Measurements from ENCODE around the gene TATDN2. TPM values are rescaled to one million over a fixed set of nuclear protein-coding genes. Genes with fewer than 3 reads are reported as not detected.

Gene TATDN2
- polyA plus RNA-seq, 1 of the 3 experiments (the other 2 are of a cell fraction): 14.7 TPM

- CTCF ChIA-PET: interaction anchor here (2.7 kb wide), 1 partner anchor 18 kb away, joined by 13 read pairs; no protein-coding TSS in a partner anchor
- Histone ChIP-seq H3F3A (replicated peaks; ENCODE audit: insufficient read depth) (no peaks in the 10 kb centered on the region), H3K27ac (ENCODE audit: low read depth in 2 of 2, low read length in 1 of 2) (no peak overlapping the region), H3K9me2 (no peaks in the 10 kb centered on the region), H3K9me3 (no peaks in the 10 kb centered on the region), H3K4me3 (ENCODE audit: low read depth in 2 of 2, low read length in 1 of 2) (no peak overlapping the region), H4K20me1 (ENCODE audit: insufficient read depth) (no peaks in the 10 kb centered on the region), H3K79me2 (ENCODE audit: insufficient read depth) (peaks cover 8% of the 10 kb centered on the region), H3K4me2 (no peak overlapping the region), H3K4me1 (ENCODE audit: control insufficient read depth in 1 of 2, insufficient read depth in 2 of 2, low read depth in 1 of 2, low read length in 1 of 2) (peaks cover 0 to 21% of the 10 kb centered on the region in 2 experiments; a peak in 1 of 4 replicates), H3K27me3 (ENCODE audit: insufficient read depth) (no peaks in the 10 kb centered on the region), H3K36me3 (replicated peaks in 1 of 2; ENCODE audit: control insufficient read depth in 1 of 2, insufficient read depth in 2 of 2, low read length in 1 of 2) (peaks cover 25 to 48% of the 10 kb centered on the region in 2 experiments), H3K9ac (no peak overlapping the region), H2AFZ (ENCODE audit: low read depth) (no peak overlapping the region)
- 84% methylated on average over 5 of the region's 5 CpGs for WGBS (ENCODE audit: low lambda C conversion rate)
- TF ChIP-seq CHD2 (IDR thresholded peaks at IDR 0.05; ENCODE audit: low read length, partially characterized antibody): no peak
- TF ChIP-seq GATA2 (CRISPR knock-in tag; IDR thresholded peaks at IDR 0.05): no peak
- no peak for TF ChIP-seq SMC3 (IDR thresholded peaks at IDR 0.05; ENCODE audit: low read depth, low read length)
- no peak for TF ChIP-seq RCOR1 (IDR thresholded peaks at IDR 0.05; ENCODE audit: low read length)
- no peak for TF ChIP-seq JUND (IDR thresholded peaks at IDR 0.05)
- TF ChIP-seq CTCF (IDR thresholded peaks at IDR 0.05): no peak
- TF ChIP-seq FOSL2 (IDR thresholded peaks at IDR 0.05; ENCODE audit: borderline replicate concordance, low read depth): no peak
- TF ChIP-seq RXRA (IDR thresholded peaks at IDR 0.05; ENCODE audit: borderline replicate concordance, low read depth): no peak
- TF ChIP-seq USF2 (IDR thresholded peaks at IDR 0.05; ENCODE audit: borderline replicate concordance, low read depth, low read length): no peak
- no peak for TF ChIP-seq NFIC (IDR thresholded peaks at IDR 0.05; ENCODE audit: borderline replicate concordance)
- TF ChIP-seq EP300 (IDR thresholded peaks at IDR 0.05; ENCODE audit: borderline replicate concordance in 1 of 2, low read depth in 1 of 2, low read length in 1 of 2): no peak
- TF ChIP-seq IRF3 (IDR thresholded peaks at IDR 0.05; ENCODE audit: low read depth, low read length): no peak
- TF ChIP-seq POLR2AphosphoS5 (IDR thresholded peaks at IDR 0.05; ENCODE audit: low read depth, low read length): no peak
- no peak for TF ChIP-seq EZH2phosphoT487 (IDR thresholded peaks at IDR 0.05; ENCODE audit: borderline replicate concordance, low read depth)
- TF ChIP-seq PBX3 (IDR thresholded peaks at IDR 0.05): no peak
- no peak for TF ChIP-seq MAX (IDR thresholded peaks at IDR 0.05; ENCODE audit: low read depth)
- no peak for TF ChIP-seq SIN3A (IDR thresholded peaks at IDR 0.05; ENCODE audit: borderline replicate concordance, low read depth, low read length)
- TF ChIP-seq USF1 (IDR thresholded peaks at IDR 0.05; ENCODE audit: borderline replicate concordance, low read depth): no peak
- TF ChIP-seq FOXJ3 (CRISPR knock-in tag; IDR thresholded peaks at IDR 0.05): no peak
- TF ChIP-seq ZBTB33 (IDR thresholded peaks at IDR 0.05; ENCODE audit: borderline replicate concordance, low read depth): no peak
- DNase-seq: no peak
- POLR2A ChIA-PET: no interaction called here
Measured at GRCh38 chr3:10281951-10282350, 33.7 kb downstream of the TATDN2 start.

Data from SK-N-SH (cell line).